ENCODE data around the gene PSMD6.

- TF ChIP-seq, protein P1, sequence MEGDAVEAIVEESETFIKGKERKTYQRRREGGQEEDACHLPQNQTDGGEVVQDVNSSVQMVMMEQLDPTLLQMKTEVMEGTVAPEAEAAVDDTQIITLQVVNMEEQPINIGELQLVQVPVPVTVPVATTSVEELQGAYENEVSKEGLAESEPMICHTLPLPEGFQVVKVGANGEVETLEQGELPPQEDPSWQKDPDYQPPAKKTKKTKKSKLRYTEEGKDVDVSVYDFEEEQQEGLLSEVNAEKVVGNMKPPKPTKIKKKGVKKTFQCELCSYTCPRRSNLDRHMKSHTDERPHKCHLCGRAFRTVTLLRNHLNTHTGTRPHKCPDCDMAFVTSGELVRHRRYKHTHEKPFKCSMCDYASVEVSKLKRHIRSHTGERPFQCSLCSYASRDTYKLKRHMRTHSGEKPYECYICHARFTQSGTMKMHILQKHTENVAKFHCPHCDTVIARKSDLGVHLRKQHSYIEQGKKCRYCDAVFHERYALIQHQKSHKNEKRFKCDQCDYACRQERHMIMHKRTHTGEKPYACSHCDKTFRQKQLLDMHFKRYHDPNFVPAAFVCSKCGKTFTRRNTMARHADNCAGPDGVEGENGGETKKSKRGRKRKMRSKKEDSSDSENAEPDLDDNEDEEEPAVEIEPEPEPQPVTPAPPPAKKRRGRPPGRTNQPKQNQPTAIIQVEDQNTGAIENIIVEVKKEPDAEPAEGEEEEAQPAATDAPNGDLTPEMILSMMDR (IDR thresholded peaks at IDR 0.05; ENCODE audit: insufficient read depth, low read length), result no peak
- no peak for TF ChIP-seq GABPA (IDR thresholded peaks at IDR 0.05; ENCODE audit: low read depth)
- no peak for TF ChIP-seq SPI1 (IDR thresholded peaks at IDR 0.05; ENCODE audit: borderline replicate concordance, low read depth)
Observed at GRCh38 chr3:63990204-63990603, 33.1 kb downstream of the PSMD6 start.
